K562 (cell line): ENCODE data around the gene THAP4. TPM values are rescaled to one million over a fixed set of nuclear protein-coding genes. Genes with fewer than 3 reads are reported as not detected.
"Not testable (repeated sequence)": the region's sequence is repeated elsewhere in the genome, so short reads cannot be mapped to it uniquely, and the experiment has no call there.

Experiments used
- ATAC-seq: fragments of 200-7000 bp; cut with Tn5 transposase; 3 replicates; pipeline ENCODE4 v1.9.1; 2020; ENCODE audit warnings: moderate library complexity
- BruUV-seq: library from RNA; stranded (reverse); fragments of 400-500 nt; replicated peaks from 2 replicates; lab custom pipeline; 2021; lab: Mats Ljungman, UMichigan
- CTCF ChIA-PET: fragments of 300-600 bp; formaldehyde crosslinking; extraction: SDS; loops from one replicate; lab custom pipeline; 2021; ENCODE audit warnings: low intra/inter-chr PET ratio; lab: Yijun Ruan, JAX
- POLR2A ChIA-PET: fragments of 300-600, 350-650 bp; sonication (Branson Sonifier 250); formaldehyde crosslinking; extraction: SDS; loops from one replicate; lab custom pipeline; 2021; ENCODE audit warnings: antibody characterized with exemption, inconsistent platforms; lab: Yijun Ruan, JAX
- DNase-seq, 4 experiments: peaks; one replicate each; pipeline versions ENCODE4 v3.0.0 to v3.0.0-alpha.2; 2011 to 2018; ENCODE audit warnings: low spot score in 3 of 4, mixed read lengths in 3 of 4; ENCODE audit errors: extremely low read depth in 1 of 4
- FAIRE-seq: peaks from 2 replicates; lab custom pipeline; 2011; peaks lifted over from hg19 to GRCh38; lab: Jason Lieb, UNC
- H2AFZ ChIP-seq: 2 replicates; pipeline ENCODE4 v1.6.0; 2011; ENCODE audit warnings: low read depth, low read length, control low read depth, inconsistent platforms
- H3K27ac ChIP-seq: fragments of 200-600 bp; 3 replicates; pipeline ENCODE4 v1.8.0; 2011; ENCODE audit warnings: low read depth, mild to moderate bottlenecking, control low read depth, inconsistent platforms, low read length, moderate library complexity, mixed read lengths; ENCODE audit errors: extremely low read depth
- H3K27me3 ChIP-seq, 2 experiments: fragments of 300-600 bp in 1 of 2; 2 replicates in 1 of 2; 3 replicates in 1 of 2; pipeline versions ENCODE4 v1.6.0 to v1.8.0; 2011; ENCODE audit warnings: inconsistent platforms in 2 of 2, low read length in 2 of 2, mild to moderate bottlenecking in 1 of 2, mixed read lengths in 1 of 2, moderate library complexity in 1 of 2; ENCODE audit not compliant: control insufficient read depth in 2 of 2, insufficient read depth in 2 of 2
- H3K36me3 ChIP-seq: fragments of 300-600 bp; 3 replicates; pipeline ENCODE4 v1.8.0; 2011; ENCODE audit warnings: mild to moderate bottlenecking, low read length, inconsistent platforms; ENCODE audit not compliant: control insufficient read depth, insufficient read depth
- H3K4me1 ChIP-seq, 2 experiments: fragments of 200-600 bp in 1 of 2; replicated peaks in 1 of 2; 2 replicates in 1 of 2; 3 replicates in 1 of 2; pipeline versions ENCODE4 v1.5.1 to v1.8.0; 2011; ENCODE audit warnings: inconsistent platforms in 2 of 2, low read length in 2 of 2, mild to moderate bottlenecking in 1 of 2, mixed read lengths in 1 of 2, moderate library complexity in 1 of 2; ENCODE audit not compliant: control insufficient read depth in 2 of 2, insufficient read depth in 2 of 2
- H3K4me2 ChIP-seq: 2 replicates; pipeline ENCODE4 v1.6.1; 2011; ENCODE audit warnings: low read length, control low read depth, inconsistent platforms, mixed read lengths; ENCODE audit not compliant: insufficient read depth
- H3K4me3 ChIP-seq: fragments of 200-600 bp; sonication (generic), shearing (Covaris generic); 2 replicates; pipeline ENCODE4 v1.5.1; 2016; ENCODE audit warnings: control low read depth, inconsistent platforms
- H3K79me2 ChIP-seq: fragments of 200-600 bp; 3 replicates; pipeline ENCODE4 v1.8.0; 2011; ENCODE audit warnings: low read length, inconsistent platforms; ENCODE audit not compliant: control insufficient read depth, insufficient read depth
- H3K9ac ChIP-seq, 2 experiments: 2 replicates each; pipeline versions ENCODE4 v1.6.0 to v1.6.1; 2011; ENCODE audit warnings: low read depth in 2 of 2, low read length in 2 of 2, control low read depth in 1 of 2, inconsistent platforms in 1 of 2, mild to moderate bottlenecking in 1 of 2, mixed read lengths in 1 of 2; ENCODE audit not compliant: insufficient read depth in 1 of 2
- H3K9me1 ChIP-seq: one replicate; pipeline ENCODE4 v1.6.0; 2011; ENCODE audit warnings: inconsistent platforms, mild to moderate bottlenecking, low read length, moderate library complexity; ENCODE audit not compliant: control insufficient read depth, insufficient read depth
- H3K9me3 ChIP-seq: replicated peaks from 2 replicates; pipeline ENCODE4 v1.5.1; 2011; ENCODE audit warnings: low read depth, low read length, inconsistent platforms; ENCODE audit not compliant: control insufficient read depth, insufficient read depth
- H4K20me1 ChIP-seq: replicated peaks from 2 replicates; pipeline ENCODE4 v1.6.1; 2011; ENCODE audit warnings: low read length, inconsistent platforms, mixed read lengths; ENCODE audit not compliant: control insufficient read depth, insufficient read depth
- POLR2G ChIP-seq: fragments of 200-400 bp; formaldehyde crosslinking; IDR thresholded peaks from 2 replicates; pipeline ENCODE4 v1.6.1; 2017; ENCODE audit warnings: low read depth, mild to moderate bottlenecking, antibody characterized with exemption, low read length, moderate library complexity
- SIRT6 ChIP-seq: IDR thresholded peaks from one replicate; pipeline ENCODE4 v1.6.1; 2012; ENCODE audit warnings: low read depth, mild to moderate bottlenecking, control low read depth, inconsistent platforms, low read length, moderate library complexity
- WGBS: fragments of 100-300 bp; shearing (Covaris generic); methylation state at CpG from one replicate; pipeline ENCODE4 v1.1.6; 2016; ENCODE audit warnings: low coverage, mixed read lengths; ENCODE audit not compliant: insufficient coverage; ENCODE audit errors: missing lambda C conversion rate; 5-methylcytosine and 5-hydroxymethylcytosine counted together
- in situ Hi-C: fragments of 300-500 bp; cut with MboI; formaldehyde crosslinking; loops from 4 replicates; pipeline ENCODE4 v1.15.0; 2018; ENCODE audit warnings: inconsistent platforms, mixed read lengths
- intact Hi-C: fragments of 100-400 bp; cut with micrococcal nuclease; formaldehyde crosslinking; loops from 2 replicates; pipeline ENCODE4 v1.14.2; 2022
- polyA plus RNA-seq, 8 experiments: library from polyadenylated mRNA; depleted of rRNA in 4 of 8; stranded (reverse) in 5 of 8; unstranded in 3 of 8; fragments of >200 nt; fragmentation: Nextera tagmentation in 2 of 8; fragmentation: Illumina TruSeq in 1 of 8; extraction: Ambion mirVana in 2 of 8; extraction: Trizol in 1 of 8; gene quantifications; 2 replicates each; pipeline versions ENCODE4 v1.2.1 to v1.2.3, GENCODE V29; 2011 to 2014; ENCODE audit warnings: inconsistent platforms in 1 of 8, missing spikeins in 1 of 8
- total RNA-seq, 7 experiments: library from RNA; depleted of rRNA in 6 of 7; stranded (reverse); fragments of >200 nt in 6 of 7; fragmentation: Illumina TruSeq in 2 of 7; extraction: Trizol in 2 of 7; gene quantifications; 2 replicates each; pipeline versions ENCODE4 v1.2.1 to v1.2.3, GENCODE V29; 2011 to 2021; ENCODE audit warnings: low replicate concordance in 1 of 7

Gene THAP4
- total and polyA plus RNA-seq, 9 of the 15 experiments (the other 6 are each of a cell fraction or from before 2014, with no cell fraction given) = 8.6 to 60.9 (median 43.9) TPM

- no peak overlapping the region for H3K9ac ChIP-seq
- DNase-seq (no peak), FAIRE-seq (no peak), ATAC-seq (no peak)
- CTCF ChIA-PET = no interaction called here
- H3K4me2 ChIP-seq = no peak overlapping the region
- H3K27me3 ChIP-seq = no peaks in the 10 kb centered on the region
- no peaks in the 10 kb centered on the region for H3K9me1 ChIP-seq
- POLR2A ChIA-PET = interaction anchor here (0.5 to 1.6 kb wide), 2 partner anchors 18 to 50 kb away, joined by 3 to 4 read pairs; no protein-coding TSS in a partner anchor
- H3K79me2 ChIP-seq = no peaks in the 10 kb centered on the region
- peaks cover 2% of the 10 kb centered on the region for H3K9me3 ChIP-seq
- peaks cover 41% of the 10 kb centered on the region for H3K36me3 ChIP-seq
- H3K4me3 ChIP-seq = no peak overlapping the region
- BruUV-seq = no TSS peak
- in situ Hi-C loops (no loop called here), intact Hi-C loops (no loop called here)
- WGBS = 97% methylated on average over 14 of the region's 18 CpGs
- H3K27ac ChIP-seq = no peak overlapping the region
- 0 out of 2 replicates have a peak, but pooled peaks have one; percentile 29 for TF ChIP-seq POLR2G
- TF ChIP-seq SIRT6 = no peak
- no peaks in the 10 kb centered on the region for H4K20me1 ChIP-seq
- H3K4me1 ChIP-seq = no peaks in the 10 kb centered on the region
- H2AFZ ChIP-seq = no peak overlapping the region
Observed at GRCh38 chr2:241592126-241592845, 44.7 kb downstream of the THAP4 start.

GRCh38 chr2:241590496-241591455 is 46.2 kb downstream of the THAP4 start:
- BruUV-seq, H3K9me1 ChIP-seq, H3K27me3 ChIP-seq, intact Hi-C loops, H3K4me1 ChIP-seq, FAIRE-seq, ATAC-seq, H4K20me1 ChIP-seq, H3K79me2 ChIP-seq, CTCF ChIA-PET, in situ Hi-C loops, H2AFZ ChIP-seq, H3K4me3 ChIP-seq, H3K4me2 ChIP-seq, H3K27ac ChIP-seq, H3K9ac ChIP-seq, DNase-seq: not testable (repeated sequence)
- H3K9me3 ChIP-seq = peaks cover 10% of the 10 kb centered on the region
- 90% methylated on average over 30 of the region's 33 CpGs for WGBS
- POLR2A ChIA-PET = interaction anchor here (1.2 to 1.6 kb wide), 3 partner anchors 9 to 229 kb away, joined by 3 to 4 read pairs (median 4); no protein-coding TSS in a partner anchor
- peaks cover 46% of the 10 kb centered on the region for H3K36me3 ChIP-seq

- Histone ChIP-seq H3K9me3 (peaks cover 12% of the 10 kb centered on the region), H3K36me3 (peaks cover 50% of the 10 kb centered on the region)
- H3K79me2 ChIP-seq, H2AFZ ChIP-seq, CTCF ChIA-PET, H3K27ac ChIP-seq, BruUV-seq, H3K9ac ChIP-seq, H3K9me1 ChIP-seq, DNase-seq, ATAC-seq, H3K4me3 ChIP-seq, intact Hi-C loops, H3K4me2 ChIP-seq, H3K27me3 ChIP-seq, H3K4me1 ChIP-seq, FAIRE-seq, H4K20me1 ChIP-seq, in situ Hi-C loops: not testable (repeated sequence)
- WGBS = 83% methylated on average over 16 of the region's 17 CpGs
- POLR2A ChIA-PET = interaction anchor here (1.5 kb wide), 1 partner anchor 10 kb away, joined by 3 read pairs; no protein-coding TSS in a partner anchor
Observed at GRCh38 chr2:241589863-241590262, 47.1 kb downstream of the THAP4 start.
